HAP-1 (cell line): ENCODE results near the gene FKRP.
A peak's percentile ranks its signal among the peaks of the same experiment; 100 is the strongest.

Experiments used
- DNase-seq, 2 experiments: peaks; one replicate each; pipeline ENCODE4 v3.0.0-alpha.2; 2016 to 2020; ENCODE audit warnings: low spot score in 2 of 2
- H3K27me3 ChIP-seq: fragments of 250-450 bp; sonication (Bioruptor Pico); 2 replicates; pipeline ENCODE4 v1.5.1; 2020; ENCODE audit warnings: low read depth, mild to moderate bottlenecking, moderate library complexity
- H3K36me3 ChIP-seq: fragments of 250-450 bp; sonication (Bioruptor Pico); replicated peaks from 2 replicates; pipeline ENCODE4 v1.5.1; 2020; ENCODE audit warnings: mild to moderate bottlenecking
- H3K4me1 ChIP-seq: fragments of 250-450 bp; sonication (Bioruptor Pico); 2 replicates; pipeline ENCODE4 v1.5.1; 2020; ENCODE audit warnings: mild to moderate bottlenecking
- H3K4me3 ChIP-seq: fragments of 250-450 bp; sonication (Bioruptor Pico); 2 replicates; pipeline ENCODE4 v1.5.1; 2020; ENCODE audit warnings: mild to moderate bottlenecking, moderate library complexity
- H3K9me3 ChIP-seq: fragments of 250-450 bp; sonication (Bioruptor Pico); 2 replicates; pipeline ENCODE4 v1.5.1; 2020; ENCODE audit warnings: mild to moderate bottlenecking, moderate library complexity
- in situ Hi-C: fragments of 300-500 bp; cut with MboI; formaldehyde crosslinking; loops from 3 replicates; pipeline ENCODE4 v1.14.3; 2020; ENCODE audit warnings: low sequenced_read_pairs, inconsistent platforms, mixed read lengths

Gene FKRP

DNA sequence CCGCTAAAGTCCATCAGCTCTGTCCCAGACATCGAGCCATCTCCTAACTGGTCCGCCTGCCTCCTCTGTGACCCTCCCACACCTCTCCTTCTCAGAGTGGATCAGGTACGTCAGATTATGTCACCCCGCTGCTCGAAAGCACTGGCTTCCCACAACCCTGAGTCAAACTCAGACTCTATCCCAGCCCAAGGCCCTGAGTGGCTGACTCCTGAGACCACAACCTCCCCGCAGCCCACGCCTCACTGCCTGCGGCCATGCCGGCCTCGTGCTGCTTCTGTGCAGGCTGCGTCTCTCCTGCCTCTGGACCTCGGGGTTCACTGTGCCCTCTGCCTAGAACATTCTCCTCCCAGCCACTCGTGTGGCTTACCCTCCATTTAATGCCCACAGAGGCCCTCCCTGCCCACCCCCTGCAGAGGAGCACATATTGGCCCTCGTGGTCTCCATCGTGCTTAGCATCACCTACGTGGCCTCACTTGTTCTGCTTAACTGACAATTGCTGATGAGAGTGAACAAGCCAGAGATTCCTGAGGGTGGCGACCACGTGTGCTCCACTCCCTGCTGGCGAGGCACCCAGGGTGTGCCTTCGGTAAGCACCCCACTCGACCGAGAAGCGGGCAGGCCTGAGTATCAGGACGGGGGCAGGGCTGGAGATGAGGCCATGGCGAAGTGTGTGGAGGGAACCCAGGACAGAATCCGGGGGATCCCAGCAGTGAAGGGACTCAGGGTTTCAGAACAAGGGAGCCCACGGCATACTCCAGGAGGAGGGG is 13.5 kb upstream of the FKRP start:
- DNase-seq = no peak
- no peaks in the 10 kb centered on the region for H3K27me3 ChIP-seq
- in situ Hi-C loops = no loop called here
- no peaks in the 10 kb centered on the region for H3K4me1 ChIP-seq
- H3K9me3 ChIP-seq = no peaks in the 10 kb centered on the region
- peaks cover 85% of the 10 kb centered on the region for H3K36me3 ChIP-seq
- H3K4me3 ChIP-seq = no peak overlapping the region

DNA sequence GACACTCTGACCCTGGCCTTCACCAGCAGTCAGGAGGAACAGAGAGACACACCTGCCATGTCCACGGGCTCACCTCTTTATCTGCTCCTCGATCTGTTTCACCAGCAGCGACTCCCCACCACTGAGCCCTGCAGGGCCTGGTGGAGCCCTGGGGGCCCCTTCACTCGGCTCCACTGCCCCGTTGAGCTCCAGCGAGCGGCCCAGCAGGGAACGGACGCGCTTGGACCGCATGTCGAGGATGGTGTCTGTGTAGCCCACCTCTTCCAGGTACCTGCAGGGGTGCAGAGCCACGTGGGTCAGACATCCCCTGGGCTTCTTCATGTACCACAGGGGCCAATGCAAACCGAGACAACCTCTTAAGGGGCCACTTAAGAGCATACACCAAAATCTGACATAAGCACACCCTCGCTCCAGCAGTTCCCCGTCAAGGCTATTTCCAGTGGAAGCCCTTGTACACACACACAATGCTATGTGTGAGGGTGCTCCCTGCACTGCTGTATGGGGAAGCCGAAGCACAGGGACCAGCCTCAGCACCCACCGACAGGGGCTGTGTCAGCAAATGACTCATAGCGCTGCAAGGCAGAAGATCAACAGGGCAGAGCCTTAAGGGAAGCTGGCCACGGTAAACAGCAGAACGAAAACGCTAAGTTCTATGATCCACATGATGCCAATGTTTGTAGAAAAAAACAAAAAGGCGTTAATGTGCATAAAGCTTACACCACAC is 12.7 kb upstream of the FKRP start:
- Histone ChIP-seq H3K4me1 (no peaks in the 10 kb centered on the region), H3K4me3 (no peak overlapping the region), H3K27me3 (no peaks in the 10 kb centered on the region), H3K9me3 (no peaks in the 10 kb centered on the region), H3K36me3 (peaks cover 84% of the 10 kb centered on the region)
- in situ Hi-C loops = no loop called here
- no peak for DNase-seq

DNA sequence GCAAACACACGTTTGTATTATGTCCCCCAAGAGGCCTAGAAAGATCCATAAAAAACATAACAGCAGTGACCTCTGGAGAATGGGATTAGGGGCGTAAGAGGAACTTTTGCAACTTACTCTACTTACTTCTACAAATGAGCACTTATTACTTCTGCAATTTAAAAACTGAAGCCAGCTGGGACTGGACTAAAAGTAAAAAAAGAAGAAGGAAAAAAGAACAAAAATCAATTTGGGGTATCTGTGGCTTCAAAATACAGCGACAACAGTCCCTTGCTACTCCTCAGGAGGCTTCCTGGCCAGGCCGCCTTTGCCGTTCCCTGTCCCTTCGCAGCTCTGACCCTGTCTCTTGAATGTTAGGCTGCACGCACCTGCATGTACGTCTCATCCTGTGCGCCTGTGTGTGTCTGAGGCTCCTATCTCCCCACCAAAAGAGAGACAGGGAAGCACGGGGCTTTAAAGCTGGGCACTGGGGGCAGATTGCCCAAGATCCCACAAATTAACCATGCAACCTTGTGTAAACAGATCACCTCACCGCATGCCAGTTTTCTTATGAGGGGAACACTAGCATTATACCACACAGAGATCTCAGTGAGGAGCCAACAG is 12.1 kb upstream of the FKRP start:
- Histone ChIP-seq H3K4me3 (no peak overlapping the region), H3K9me3 (no peaks in the 10 kb centered on the region), H3K4me1 (no peaks in the 10 kb centered on the region), H3K27me3 (no peaks in the 10 kb centered on the region), H3K36me3 (peaks cover 84% of the 10 kb centered on the region)
- in situ Hi-C loops = no loop called here
- no peak for DNase-seq

DNA sequence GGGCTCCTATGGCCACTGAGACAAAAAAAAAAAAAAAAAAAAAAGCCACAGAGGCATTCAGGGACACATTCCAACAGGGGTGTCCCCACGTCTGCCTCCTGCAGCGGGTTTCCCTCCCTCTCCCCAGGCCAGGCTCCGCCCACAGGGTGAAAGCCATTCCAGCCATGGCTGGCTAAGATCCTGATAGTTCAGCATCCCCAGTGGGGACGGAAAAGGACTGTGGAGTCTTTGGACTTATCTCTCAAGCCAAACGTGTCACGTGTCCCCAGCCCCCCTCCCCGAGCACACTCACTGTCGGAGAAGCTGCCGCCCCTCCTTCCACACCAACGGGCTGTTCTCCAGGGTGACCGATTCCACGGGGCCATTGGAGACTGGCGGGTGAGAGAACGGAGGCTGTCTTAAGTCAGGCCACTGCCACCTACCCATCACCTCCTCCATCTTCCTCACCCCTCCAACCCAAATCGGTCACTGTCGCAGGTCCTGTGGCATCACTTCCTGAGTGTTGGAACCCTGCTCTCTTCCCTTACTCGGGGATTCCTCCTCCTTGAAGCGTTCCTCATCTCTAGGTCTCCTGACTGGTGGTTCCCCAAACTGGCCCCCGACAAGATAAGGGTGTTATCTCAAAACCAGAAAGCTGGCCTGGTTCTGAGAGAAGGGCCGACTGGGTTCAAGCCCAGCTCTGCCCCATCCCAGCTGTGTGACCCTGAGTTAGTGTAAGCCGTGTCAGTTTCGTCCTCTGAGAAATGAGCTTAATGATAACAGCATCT is 9.1 kb upstream of the FKRP start:
- Histone ChIP-seq H3K36me3 (peaks cover 66% of the 10 kb centered on the region), H3K4me1 (no peaks in the 10 kb centered on the region), H3K27me3 (no peaks in the 10 kb centered on the region), H3K4me3 (no peak overlapping the region), H3K9me3 (no peaks in the 10 kb centered on the region)
- in situ Hi-C loops = no loop called here
- peak in 1 of 2 experiments; percentile 40 for DNase-seq

DNA sequence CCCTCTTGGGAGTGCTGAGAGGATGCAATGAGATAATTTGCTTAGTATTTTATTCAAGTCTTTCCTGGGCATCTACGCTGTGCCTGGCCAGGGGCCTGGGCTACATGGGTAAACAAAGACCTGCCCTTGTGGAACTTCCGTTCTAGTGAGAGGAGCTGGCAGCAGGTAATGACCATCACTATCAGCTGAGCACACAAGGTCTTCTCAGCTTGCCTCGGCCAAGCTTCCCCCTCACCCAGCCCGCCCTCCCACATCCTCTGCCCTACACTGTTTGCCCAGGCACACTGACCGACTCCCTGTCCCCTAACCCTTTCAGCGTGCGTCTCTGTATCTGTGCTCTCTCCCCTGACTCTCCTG is 8.6 kb upstream of the FKRP start:
- H3K9me3 ChIP-seq = no peaks in the 10 kb centered on the region
- no peak overlapping the region for H3K4me3 ChIP-seq
- H3K36me3 ChIP-seq = peaks cover 66% of the 10 kb centered on the region
- no peaks in the 10 kb centered on the region for H3K27me3 ChIP-seq
- no peaks in the 10 kb centered on the region for H3K4me1 ChIP-seq
- no peak for DNase-seq
- in situ Hi-C loops = no loop called here

DNA sequence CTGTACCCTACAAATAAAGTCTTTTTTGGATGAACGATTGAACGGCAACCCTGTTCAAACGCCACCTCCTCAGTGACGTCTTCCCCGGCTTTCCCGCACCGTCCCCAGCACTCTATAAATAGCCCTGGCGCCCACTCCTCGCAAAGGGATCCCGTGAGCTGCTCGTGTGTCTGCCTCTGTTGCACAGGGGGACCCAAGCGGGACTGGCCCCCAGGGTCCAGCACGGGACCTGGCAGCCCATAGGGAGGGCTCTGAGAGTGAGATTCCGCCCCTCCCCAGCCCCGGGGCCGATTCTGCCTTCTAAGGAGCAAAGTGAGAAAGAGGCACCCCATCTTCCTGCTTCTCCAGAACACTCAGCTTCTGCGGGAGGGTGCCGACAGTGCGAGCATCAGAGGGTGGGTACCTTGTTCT is 8.1 kb upstream of the FKRP start:
- Histone ChIP-seq H3K27me3 (no peaks in the 10 kb centered on the region), H3K9me3 (no peaks in the 10 kb centered on the region), H3K36me3 (peaks cover 62% of the 10 kb centered on the region), H3K4me1 (no peaks in the 10 kb centered on the region), H3K4me3 (no peak overlapping the region)
- no peak for DNase-seq
- in situ Hi-C loops = no loop called here

DNA sequence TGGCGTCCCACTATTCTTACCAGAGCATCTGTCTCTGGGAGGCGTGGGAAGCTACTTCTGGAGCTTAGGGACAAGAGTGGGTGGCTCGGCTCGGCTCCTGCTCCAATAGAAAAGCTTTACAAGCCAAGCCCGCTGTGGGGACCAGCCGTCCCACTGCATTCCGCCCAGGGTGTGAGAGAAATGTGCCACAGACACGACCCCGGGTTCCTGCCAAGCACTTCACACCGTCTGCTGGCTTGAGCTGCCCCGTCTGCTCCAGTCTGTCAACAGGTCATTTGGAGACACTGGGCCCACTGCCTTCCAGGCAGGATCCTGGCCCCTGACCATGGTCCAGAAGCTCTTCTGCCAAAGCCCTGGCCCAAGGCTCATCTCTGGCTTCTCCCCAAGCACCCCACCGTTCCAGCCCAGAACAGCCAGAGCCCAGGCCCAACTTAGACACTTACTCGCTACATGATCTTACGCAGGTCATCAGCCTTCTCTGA is 6.5 kb upstream of the FKRP start:
- peaks cover 2% of the 10 kb centered on the region; the same call in 1 of the 2 replicates for H3K4me1 ChIP-seq
- H3K4me3 ChIP-seq = no peak overlapping the region
- in situ Hi-C loops = no loop called here
- H3K36me3 ChIP-seq = peaks cover 47% of the 10 kb centered on the region
- no peaks in the 10 kb centered on the region for H3K9me3 ChIP-seq
- no peak for DNase-seq
- no peaks in the 10 kb centered on the region for H3K27me3 ChIP-seq

DNA sequence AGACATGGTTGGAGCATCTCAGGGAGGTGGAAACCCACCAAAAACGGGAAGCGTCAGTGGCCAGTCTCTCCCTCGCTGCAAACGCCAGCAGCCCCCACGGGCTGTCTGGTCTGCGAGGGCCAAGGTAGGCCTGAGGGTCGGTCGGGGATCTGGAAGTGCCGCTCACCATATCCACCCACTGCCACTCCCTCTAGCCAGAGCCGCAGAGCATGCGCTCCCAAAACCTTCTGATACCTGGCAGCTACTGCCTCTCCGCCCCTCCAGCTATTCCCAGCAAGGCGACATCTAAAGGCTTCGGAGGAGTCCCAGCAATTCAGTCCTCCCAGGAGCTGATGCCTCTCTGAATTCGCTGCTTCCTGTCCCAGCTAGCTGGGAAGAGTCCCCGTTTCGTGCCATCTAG is 4.4 kb upstream of the FKRP start:
- DNase-seq = no peak
- in situ Hi-C loops = no loop called here
- H3K4me3 ChIP-seq = no peak overlapping the region
- no peaks in the 10 kb centered on the region for H3K27me3 ChIP-seq
- H3K4me1 ChIP-seq = peaks cover 5% of the 10 kb centered on the region; the same call in 1 of the 2 replicates
- no peaks in the 10 kb centered on the region for H3K9me3 ChIP-seq
- H3K36me3 ChIP-seq = peaks cover 34% of the 10 kb centered on the region

DNA sequence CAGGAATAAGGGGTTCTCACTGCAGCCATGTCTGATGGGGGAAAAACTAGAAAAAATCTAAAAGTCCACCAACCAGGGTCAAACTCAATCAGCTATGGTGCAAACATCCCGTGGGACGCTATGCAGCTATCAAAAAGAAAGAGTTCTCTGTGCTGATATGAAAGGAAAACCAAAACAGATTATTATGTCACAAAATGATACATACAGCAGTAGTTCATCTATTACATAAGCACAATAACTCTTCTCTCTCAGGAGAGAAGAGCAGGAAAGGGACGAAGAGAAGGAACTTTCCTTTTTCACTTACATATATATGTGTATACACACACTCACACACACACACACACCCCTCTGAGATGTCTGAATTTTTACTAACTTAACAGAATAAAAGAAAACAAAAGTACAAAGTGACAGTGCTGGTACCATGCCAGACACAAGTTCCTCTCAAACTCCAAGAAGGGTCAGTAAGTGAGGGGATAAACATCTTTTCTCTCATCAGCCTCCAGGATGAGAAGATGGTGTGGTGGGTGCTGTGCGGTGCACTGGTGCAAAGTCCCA is 2.9 kb upstream of the FKRP start:
- Histone ChIP-seq H3K27me3 (no peaks in the 10 kb centered on the region), H3K4me1 (peaks cover 11% of the 10 kb centered on the region), H3K4me3 (no peak overlapping the region), H3K36me3 (peaks cover 22% of the 10 kb centered on the region), H3K9me3 (no peaks in the 10 kb centered on the region)
- no peak for DNase-seq
- in situ Hi-C loops = no loop called here

DNA sequence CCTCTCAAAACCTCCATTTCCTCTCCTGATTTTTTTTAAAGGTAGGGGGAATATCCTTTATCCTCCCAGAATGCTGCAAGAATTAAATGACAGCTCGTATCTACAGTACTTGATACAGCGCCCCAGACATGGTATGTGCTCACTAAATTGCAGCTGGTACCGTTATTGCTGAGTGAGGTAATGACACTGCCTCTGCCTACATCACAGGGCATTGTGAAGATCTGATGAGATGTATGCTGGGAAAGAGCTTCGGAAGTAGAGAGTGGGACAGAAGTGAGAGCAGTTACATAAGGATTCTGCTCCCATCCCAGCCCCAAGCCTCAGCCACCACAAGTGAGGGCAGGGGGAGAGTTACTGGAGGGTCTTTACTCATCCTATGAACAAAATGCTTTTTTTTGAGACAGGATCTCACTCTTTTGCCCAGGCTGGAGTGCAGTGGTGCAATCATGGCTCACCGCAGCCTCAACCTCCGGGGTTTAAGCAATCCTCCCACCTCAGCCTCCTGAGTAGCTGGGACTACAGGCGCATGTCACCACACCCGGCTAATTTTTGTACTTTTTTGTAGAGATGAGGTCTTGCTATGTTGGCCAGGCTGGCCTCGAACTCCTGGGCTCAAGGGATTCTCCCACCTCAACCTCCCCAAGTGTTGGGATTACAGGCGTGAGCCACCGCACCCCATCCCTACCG is 1.7 kb upstream of the FKRP start:
- in situ Hi-C loops = no loop called here
- no peaks in the 10 kb centered on the region for H3K27me3 ChIP-seq
- peaks cover 20% of the 10 kb centered on the region for H3K36me3 ChIP-seq
- H3K9me3 ChIP-seq = no peaks in the 10 kb centered on the region
- peaks cover 11% of the 10 kb centered on the region for H3K4me1 ChIP-seq
- no peak for DNase-seq
- H3K4me3 ChIP-seq = peak overlapping the region; percentile 91

DNA sequence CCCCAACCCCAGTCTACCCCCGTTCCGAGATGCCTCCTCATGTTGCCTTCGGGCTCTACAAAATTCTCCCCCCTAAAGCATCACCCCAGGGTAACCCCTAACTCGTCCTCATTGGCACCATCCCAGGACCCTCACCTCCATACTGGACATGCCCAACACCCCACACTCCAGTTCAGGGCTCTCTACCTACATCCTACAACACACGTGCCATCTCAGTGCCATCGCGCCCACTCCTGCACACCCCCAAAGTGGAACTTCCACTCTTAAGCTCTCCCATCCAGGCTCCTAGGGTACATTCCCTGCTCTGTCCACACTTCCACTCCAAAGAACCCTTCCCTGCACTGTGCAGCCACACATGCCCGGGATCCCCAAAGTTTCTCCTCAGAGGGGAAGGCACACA is 827 bp upstream of the FKRP start:
- Histone ChIP-seq H3K36me3 (peaks cover 14% of the 10 kb centered on the region), H3K9me3 (no peaks in the 10 kb centered on the region), H3K27me3 (no peaks in the 10 kb centered on the region), H3K4me3 (peak overlapping the region; percentile 91), H3K4me1 (peaks cover 11% of the 10 kb centered on the region)
- no peak for DNase-seq
- in situ Hi-C loops = no loop called here

DNA sequence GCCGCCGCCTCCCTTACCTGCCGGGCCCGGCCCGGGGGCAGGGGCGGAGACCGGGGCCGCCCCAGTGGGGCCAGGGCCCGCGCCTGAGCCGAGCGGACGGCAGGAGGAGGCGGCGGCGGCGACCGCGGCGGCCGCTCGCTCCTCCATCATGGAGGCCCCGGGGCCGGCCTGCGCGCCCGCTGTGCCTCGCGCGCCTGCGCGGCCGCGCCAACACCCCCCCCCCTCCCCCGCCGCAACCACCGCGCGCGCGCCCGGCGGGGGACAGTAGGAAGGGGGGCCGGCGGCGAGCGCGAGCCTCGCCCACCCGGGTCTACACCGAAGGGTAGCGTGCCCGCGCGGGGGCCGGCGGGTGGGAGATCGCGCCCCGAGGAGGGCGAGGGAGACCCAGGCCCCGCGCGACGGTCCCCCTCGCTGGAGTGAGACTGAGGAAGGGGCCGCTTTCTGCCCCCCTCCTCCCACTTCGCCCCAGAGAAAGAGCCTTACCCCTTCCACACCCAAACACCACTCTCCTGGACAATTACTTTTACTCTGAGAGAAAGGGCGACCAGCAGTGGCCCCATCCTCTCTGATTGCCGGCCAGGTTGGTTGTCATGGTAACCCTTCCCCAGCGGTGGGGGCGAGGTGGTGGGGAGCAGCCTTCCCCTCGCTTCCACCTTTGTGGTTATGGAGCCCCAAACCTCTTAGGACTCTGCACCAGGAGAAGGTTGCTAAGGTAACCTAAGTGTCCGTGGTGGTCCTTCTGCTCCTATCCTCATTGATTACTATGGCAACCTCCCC is 612 bp downstream of the FKRP start, which contains the start of gene STRN4:
STRN4 (minus strand) TSS at position 170 of the 777 bp plus-strand sequence; CDS start at position 150, 20 bp downstream.
- DNase-seq = peak; percentile 39 to 54
- H3K27me3 ChIP-seq = no peaks in the 10 kb centered on the region
- in situ Hi-C loops = no loop called here
- no peaks in the 10 kb centered on the region for H3K9me3 ChIP-seq
- peak within 1 kb of the TSS; percentile 91 for H3K4me3 ChIP-seq
- H3K4me1 ChIP-seq = peaks cover 11% of the 10 kb centered on the region
- H3K36me3 ChIP-seq = peaks cover 19% of the 10 kb centered on the region
